SK-N-SH (cell line): ENCODE measurements around the gene EFHC1.

Experiments used
- CTCF ChIP-seq: fragments of 200-600 bp; sonication (generic); IDR thresholded peaks from 2 replicates; pipeline ENCODE4 v1.6.1; 2017; ENCODE audit warnings: antibody characterized with exemption, mild to moderate bottlenecking, moderate library complexity
- FOXJ3 ChIP-seq: sonication (generic); formaldehyde crosslinking; IDR thresholded peaks from 2 replicates; pipeline ENCODE4 v1.5.1; 2020; ENCODE audit warnings: mild to moderate bottlenecking, missing genetic modification reagents
- FOXM1 ChIP-seq: IDR thresholded peaks from 2 replicates; pipeline ENCODE4 v1.4.0; 2012; ENCODE audit warnings: low read depth, mild to moderate bottlenecking
- RAD21 ChIP-seq: IDR thresholded peaks from 2 replicates; pipeline ENCODE4 v1.6.1; 2012; ENCODE audit warnings: mild to moderate bottlenecking, low read length
- TAF1 ChIP-seq: IDR thresholded peaks from 2 replicates; pipeline ENCODE4 v1.6.1; 2012; ENCODE audit warnings: low read depth, mild to moderate bottlenecking, low read length, moderate library complexity, borderline replicate concordance

GRCh38 chr6:52399511-52400312 is 20.4 kb upstream of the EFHC1 start:
- TF ChIP-seq CTCF = peak; percentile 89
- no peak for TF ChIP-seq TAF1
- no peak for TF ChIP-seq FOXM1
- TF ChIP-seq FOXJ3 (CRISPR knock-in tag) = no peak
- TF ChIP-seq RAD21 = peak; percentile 91
